H9 (cell line): ENCODE results near the gene AHSG. TPM values are rescaled to one million over a fixed set of nuclear protein-coding genes. Genes with fewer than 3 reads are reported as not detected.

ENCODE experiments used
- DNase-seq: peaks from one replicate; pipeline ENCODE4 v3.0.0-alpha.2; 2017
- H2AFZ ChIP-seq: one replicate; pipeline ENCODE4 v1.6.1; 2013; ENCODE audit warnings: mild to moderate bottlenecking, low read length, control low read depth, moderate library complexity
- H2AK5ac ChIP-seq: 2 replicates; pipeline ENCODE4 v1.6.1; 2013; ENCODE audit warnings: low read length, control low read depth, mixed read lengths; ENCODE audit not compliant: insufficient read length
- H2BK120ac ChIP-seq: one replicate; pipeline ENCODE4 v1.6.1; 2013; ENCODE audit warnings: low read depth, mild to moderate bottlenecking, low read length, control low read depth, inconsistent platforms; ENCODE audit not compliant: poor library complexity, severe bottlenecking
- H2BK12ac ChIP-seq: 2 replicates; pipeline ENCODE4 v1.6.1; 2013; ENCODE audit warnings: low read length, control low read depth, mixed read lengths, low read depth; ENCODE audit not compliant: insufficient read length
- H2BK15ac ChIP-seq: 2 replicates; pipeline ENCODE4 v1.6.1; 2013; ENCODE audit warnings: low read depth, low read length, control low read depth
- H2BK20ac ChIP-seq: one replicate; pipeline ENCODE4 v1.6.1; 2013; ENCODE audit warnings: low read depth, mild to moderate bottlenecking, low read length, control low read depth, inconsistent platforms; ENCODE audit not compliant: poor library complexity, severe bottlenecking
- H2BK5ac ChIP-seq: 2 replicates; pipeline ENCODE4 v1.6.1; 2013; ENCODE audit warnings: low read length, control low read depth, mixed read lengths; ENCODE audit not compliant: insufficient read length
- H3K14ac ChIP-seq: 2 replicates; pipeline ENCODE4 v1.6.1; 2013; ENCODE audit warnings: low read length, control low read depth; ENCODE audit not compliant: insufficient read depth
- H3K18ac ChIP-seq: 2 replicates; pipeline ENCODE4 v1.6.1; 2013; ENCODE audit warnings: low read depth, mild to moderate bottlenecking, mixed read lengths, low read length, control low read depth; ENCODE audit not compliant: insufficient read length
- H3K23ac ChIP-seq: 2 replicates; pipeline ENCODE4 v1.6.1; 2013; ENCODE audit warnings: low read length, control low read depth, mixed read lengths, low read depth; ENCODE audit not compliant: insufficient read length
- H3K23me2 ChIP-seq: 2 replicates; pipeline ENCODE4 v1.6.1; 2013; ENCODE audit warnings: low read depth, mild to moderate bottlenecking, mixed read lengths, low read length, control low read depth; ENCODE audit not compliant: insufficient read length, poor library complexity, severe bottlenecking
- H3K27ac ChIP-seq: 2 replicates; pipeline ENCODE4 v1.5.1; 2013; ENCODE audit warnings: low read length, control low read depth, mixed read lengths, low read depth; ENCODE audit not compliant: insufficient read length
- H3K27me3 ChIP-seq: 2 replicates; pipeline ENCODE4 v1.6.1; 2013; ENCODE audit warnings: low read length, control low read depth, inconsistent platforms; ENCODE audit not compliant: insufficient read depth
- H3K4ac ChIP-seq: 2 replicates; pipeline ENCODE4 v1.6.1; 2013; ENCODE audit warnings: low read depth, mild to moderate bottlenecking, control low read depth, inconsistent platforms, low read length, moderate library complexity
- H3K4me1 ChIP-seq: 2 replicates; pipeline ENCODE4 v1.6.1; 2013; ENCODE audit warnings: low read length, control low read depth, inconsistent platforms; ENCODE audit not compliant: insufficient read depth
- H3K4me2 ChIP-seq: 2 replicates; pipeline ENCODE4 v1.6.1; 2013; ENCODE audit warnings: low read length, control low read depth, mixed read lengths; ENCODE audit not compliant: insufficient read length, insufficient read depth
- H3K56ac ChIP-seq: 2 replicates; pipeline ENCODE4 v1.6.1; 2013; ENCODE audit warnings: low read depth, mild to moderate bottlenecking, mixed read lengths, low read length, control low read depth; ENCODE audit not compliant: insufficient read length
- H3K79me1 ChIP-seq: 2 replicates; pipeline ENCODE4 v1.6.1; 2013; ENCODE audit warnings: low read depth, mild to moderate bottlenecking, moderate library complexity, low read length, control low read depth, inconsistent platforms; ENCODE audit not compliant: insufficient read depth, poor library complexity, severe bottlenecking
- H3K79me2 ChIP-seq: 2 replicates; pipeline ENCODE4 v1.6.1; 2013; ENCODE audit warnings: low read length, control low read depth, inconsistent platforms; ENCODE audit not compliant: insufficient read depth
- H3K9ac ChIP-seq: 2 replicates; pipeline ENCODE4 v1.6.1; 2013; ENCODE audit warnings: low read length, control low read depth, mixed read lengths; ENCODE audit not compliant: insufficient read length; ENCODE audit errors: extremely low read depth
- H3K9me3 ChIP-seq: one replicate; pipeline ENCODE4 v1.6.1; 2013; ENCODE audit warnings: low read depth, low read length, inconsistent platforms; ENCODE audit not compliant: control insufficient read depth
- H3T11ph ChIP-seq: one replicate; pipeline ENCODE4 v1.6.1; 2013; ENCODE audit warnings: mild to moderate bottlenecking, low read length, control low read depth, inconsistent platforms
- H4K20me1 ChIP-seq: one replicate; pipeline ENCODE4 v1.6.1; 2013; ENCODE audit not compliant: control insufficient read depth, insufficient read length, insufficient read depth
- H4K5ac ChIP-seq: 2 replicates; pipeline ENCODE4 v1.6.1; 2013; ENCODE audit warnings: low read depth, mild to moderate bottlenecking, mixed read lengths, low read length, control low read depth; ENCODE audit not compliant: insufficient read length
- H4K8ac ChIP-seq: replicated peaks from 2 replicates; pipeline ENCODE4 v1.6.1; 2013; ENCODE audit warnings: low read length, control low read depth, mixed read lengths, low read depth; ENCODE audit not compliant: insufficient read length
- H4K91ac ChIP-seq: 2 replicates; pipeline ENCODE4 v1.6.1; 2013; ENCODE audit warnings: low read depth, mild to moderate bottlenecking, moderate library complexity, mixed read lengths, low read length, control low read depth; ENCODE audit not compliant: insufficient read length
- H3K27ac Mint-ChIP-seq, 3 experiments: 2 replicates in 2 of 3; 3 replicates in 1 of 3; pipeline ENCODE4 v1.8.0; 2020 to 2021; ENCODE audit warnings: mixed read lengths in 3 of 3, mild to moderate bottlenecking in 1 of 3, moderate library complexity in 1 of 3
- H3K27me3 Mint-ChIP-seq: 2 replicates; pipeline ENCODE4 v1.8.0; 2021; ENCODE audit warnings: low read depth, mild to moderate bottlenecking, moderate library complexity, mixed read lengths
- H3K36me3 Mint-ChIP-seq, 3 experiments: 2 replicates in 2 of 3; 3 replicates in 1 of 3; pipeline ENCODE4 v1.8.0; 2020 to 2021; ENCODE audit warnings: low read depth in 3 of 3, mixed read lengths in 3 of 3; ENCODE audit not compliant: insufficient read depth in 1 of 3
- H3K4me1 Mint-ChIP-seq, 2 experiments: 2 replicates each; pipeline ENCODE4 v1.8.0; 2020; ENCODE audit warnings: mixed read lengths in 2 of 2
- H3K4me3 Mint-ChIP-seq, 2 experiments: 2 replicates in 1 of 2; 3 replicates in 1 of 2; pipeline ENCODE4 v1.8.0; 2020 to 2021; ENCODE audit warnings: mild to moderate bottlenecking in 2 of 2, mixed read lengths in 2 of 2, moderate library complexity in 1 of 2
- H3K9me3 Mint-ChIP-seq, 2 experiments: 2 replicates in 1 of 2; 3 replicates in 1 of 2; pipeline ENCODE4 v1.8.0; 2020; ENCODE audit warnings: mild to moderate bottlenecking in 2 of 2, mixed read lengths in 2 of 2, moderate library complexity in 1 of 2
- CTCF ChIP-seq: fragments of 200-600 bp; sonication (generic); conservative IDR thresholded peaks from 3 replicates; pipeline ENCODE4 v1.8.0; 2021; ENCODE audit warnings: antibody characterized with exemption, mild to moderate bottlenecking
- WGBS: extraction: QIAGEN DNeasy Blood & Tissue Kit; methylation state at CpG from one replicate; pipeline ENCODE4 v1.1.7; 2013; ENCODE audit warnings: missing lambda C conversion rate, low lambda C conversion rate, mixed read lengths; ENCODE audit not compliant: insufficient read length; ENCODE audit errors: extremely low coverage; 5-methylcytosine and 5-hydroxymethylcytosine counted together
- total RNA-seq: library from RNA; stranded (reverse); gene quantifications from 2 replicates; pipeline ENCODE4 v1.2.1, GENCODE V29; 2021

The AHSG gene
- total RNA-seq, 1 experiment from 2014 or later, result not detected

GRCh38 chr3:186566772-186567071 is 46.1 kb upstream of the AHSG start:
- H4K8ac ChIP-seq, result no peak overlapping the region
- peak; percentile 30 for DNase-seq
- no peaks in the 10 kb centered on the region for H3K4me1 ChIP-seq
- no peak overlapping the region for H2BK20ac ChIP-seq
- no peak overlapping the region for H3K14ac ChIP-seq
- H3K79me2 ChIP-seq, result peaks cover 7% of the 10 kb centered on the region
- no peak overlapping the region for H4K91ac ChIP-seq
- H3T11ph ChIP-seq, result no peak overlapping the region
- H3K4ac ChIP-seq, result no peak overlapping the region
- no peak overlapping the region for H3K56ac ChIP-seq
- Mint-ChIP-seq H3K27me3 (no peaks in the 10 kb centered on the region), H3K9me3 (no peaks in the 10 kb centered on the region), H3K4me1 (peaks cover 22 to 28% of the 10 kb centered on the region in 2 experiments), H3K27ac (peak overlapping the region in 2 of 3 experiments; percentile 61 to 91; a peak in 4 of 7 replicates), H3K36me3 (no peaks in the 10 kb centered on the region; a peak in 2 of 7 replicates), H3K4me3 (peak overlapping the region; percentile 87 to 89)
- H3K9ac ChIP-seq, result peak overlapping the region; percentile 70
- no peak; the same call in 2 of the 3 replicates for TF ChIP-seq CTCF
- H3K4me2 ChIP-seq, result peak overlapping the region; percentile 91
- no peak overlapping the region for H4K5ac ChIP-seq
- no peak overlapping the region for H2BK120ac ChIP-seq
- no peak overlapping the region for H2BK5ac ChIP-seq
- H3K27ac ChIP-seq, result no peak overlapping the region
- no peaks in the 10 kb centered on the region for H3K79me1 ChIP-seq
- H3K27me3 ChIP-seq, result no peaks in the 10 kb centered on the region
- H2BK12ac ChIP-seq, result no peak overlapping the region
- no CpG with 5 or more reads among the region's 14 CpGs for WGBS
- no peak overlapping the region for H2AK5ac ChIP-seq
- peaks cover 3% of the 10 kb centered on the region for H4K20me1 ChIP-seq
- H2BK15ac ChIP-seq, result no peak overlapping the region
- peak overlapping the region; percentile 12 for H2AFZ ChIP-seq
- H3K23ac ChIP-seq, result no peak overlapping the region
- no peaks in the 10 kb centered on the region for H3K9me3 ChIP-seq
- H3K23me2 ChIP-seq, result peaks cover 10% of the 10 kb centered on the region
- H3K18ac ChIP-seq, result peak overlapping the region; percentile 5
